Smooth muscle cell (in vitro differentiated cells): Measurements from ENCODE around the gene HBZ. TPM values are rescaled to one million over a fixed set of nuclear protein-coding genes. Genes with fewer than 3 reads are reported as not detected.

Experiments used
- DNase-seq: peaks from one replicate; lab custom pipeline; 2025; ENCODE audit not compliant: unreplicated experiment; lab: John Stamatoyannopoulos, UW
- H2AFZ ChIP-seq: fragments of 200-600 bp; sonication (generic); 2 replicates; pipeline ENCODE4 v1.6.0; 2016; ENCODE audit warnings: antibody characterized with exemption, low read depth, mild to moderate bottlenecking
- H3F3A ChIP-seq: fragments of 200-600 bp; sonication (generic); 2 replicates; pipeline ENCODE4 v1.6.0; 2017; ENCODE audit warnings: antibody characterized with exemption, low read depth
- H3K27ac ChIP-seq: fragments of 200-600 bp; sonication (generic); 2 replicates; pipeline ENCODE4 v1.5.1; 2016; ENCODE audit warnings: low read depth, mild to moderate bottlenecking
- H3K27me3 ChIP-seq: fragments of 200-600 bp; sonication (generic); 2 replicates; pipeline ENCODE4 v1.6.1; 2016; ENCODE audit warnings: low read depth, mild to moderate bottlenecking
- H3K36me3 ChIP-seq: fragments of 200-600 bp; sonication (generic); 2 replicates; pipeline ENCODE4 v1.5.1; 2016; ENCODE audit warnings: low read depth
- H3K4me1 ChIP-seq: fragments of 200-600 bp; sonication (generic); 2 replicates; pipeline ENCODE4 v1.5.1; 2016; ENCODE audit warnings: low read depth
- H3K4me2 ChIP-seq: fragments of 200-600 bp; sonication (generic); 2 replicates; pipeline ENCODE4 v1.6.0; 2016; ENCODE audit warnings: mild to moderate bottlenecking
- H3K4me3 ChIP-seq: fragments of 200-600 bp; sonication (generic); 2 replicates; pipeline ENCODE4 v1.5.1; 2016; ENCODE audit warnings: mild to moderate bottlenecking
- H3K79me2 ChIP-seq: fragments of 200-600 bp; sonication (generic); 2 replicates; pipeline ENCODE4 v1.6.0; 2016; ENCODE audit warnings: low read depth, mild to moderate bottlenecking
- H3K9ac ChIP-seq: fragments of 200-600 bp; sonication (generic); 2 replicates; pipeline ENCODE4 v1.6.0; 2016; ENCODE audit warnings: low read depth
- H3K9me3 ChIP-seq: fragments of 200-600 bp; sonication (generic); replicated peaks from 2 replicates; pipeline ENCODE4 v1.5.1; 2016; ENCODE audit warnings: low read depth
- H4K20me1 ChIP-seq: fragments of 200-600 bp; sonication (generic); 2 replicates; pipeline ENCODE4 v1.6.0; 2016; ENCODE audit warnings: low read depth
- CTCF ChIP-seq: fragments of 200-600 bp; sonication (generic); IDR thresholded peaks from 2 replicates; pipeline ENCODE4 v1.5.1; 2017; ENCODE audit warnings: borderline replicate concordance, mild to moderate bottlenecking, antibody characterized with exemption; ENCODE audit not compliant: insufficient read depth, poor library complexity, severe bottlenecking
- WGBS: methylation state at CpG from one replicate; pipeline ENCODE4 v1.1.7; 2016; ENCODE audit warnings: low lambda C conversion rate; 5-methylcytosine and 5-hydroxymethylcytosine counted together
- polyA plus RNA-seq: library from polyadenylated mRNA; unstranded; fragments of >200 nt; fragmentation: Nextera tagmentation; extraction: Ambion mirVana; gene quantifications from 2 replicates; pipeline ENCODE4 v1.2.1, GENCODE V29; 2016
- total RNA-seq: library from RNA; depleted of rRNA; stranded (reverse); fragments of >200 nt; gene quantifications from 2 replicates; pipeline ENCODE4 v1.2.3, GENCODE V29; 2014

HBZ gene
- total and polyA plus RNA-seq, 2 experiments from 2014 or later, result not detected

- whole genome bisulfite sequencing, result 95% methylated on average over 8 of the region's 8 CpGs
- Histone ChIP-seq H3K9me3 (no peaks in the 10 kb centered on the region), H3K4me2 (no peak overlapping the region), H3K9ac (no peak overlapping the region), H3K36me3 (peaks cover 6% of the 10 kb centered on the region), H3K4me1 (no peaks in the 10 kb centered on the region), H3K79me2 (no peaks in the 10 kb centered on the region), H4K20me1 (peaks cover 70% of the 10 kb centered on the region), H3F3A (no peaks in the 10 kb centered on the region), H3K4me3 (no peak overlapping the region), H3K27me3 (no peaks in the 10 kb centered on the region), H2AFZ (no peak overlapping the region), H3K27ac (no peak overlapping the region)
- no peak for DNase-seq
- no peak for TF ChIP-seq CTCF
Observed at GRCh38 chr16:187330-187729, 34.9 kb downstream of the HBZ start.

- H3K9ac ChIP-seq, result no peak overlapping the region
- no peaks in the 10 kb centered on the region for H3K27me3 ChIP-seq
- no peaks in the 10 kb centered on the region for H3K79me2 ChIP-seq
- peaks cover 11% of the 10 kb centered on the region for H3K36me3 ChIP-seq
- WGBS, result 94% methylated on average over 8 of the region's 8 CpGs
- H3K9me3 ChIP-seq, result no peaks in the 10 kb centered on the region
- peaks cover 73% of the 10 kb centered on the region for H4K20me1 ChIP-seq
- H3K4me3 ChIP-seq, result no peak overlapping the region
- H3K4me2 ChIP-seq, result no peak overlapping the region
- H3K27ac ChIP-seq, result no peak overlapping the region
- H3F3A ChIP-seq, result no peaks in the 10 kb centered on the region
- DNase-seq, result no peak
- H3K4me1 ChIP-seq, result no peaks in the 10 kb centered on the region
- TF ChIP-seq CTCF, result no peak
- H2AFZ ChIP-seq, result no peak overlapping the region
Observed at GRCh38 chr16:188674-189073, 36.2 kb downstream of the HBZ start.

- H3F3A ChIP-seq, result no peaks in the 10 kb centered on the region
- peaks cover 77% of the 10 kb centered on the region for H4K20me1 ChIP-seq
- H3K4me1 ChIP-seq, result no peaks in the 10 kb centered on the region
- no peak for TF ChIP-seq CTCF
- 98% methylated on average over 33 of the region's 34 CpGs for WGBS
- no peaks in the 10 kb centered on the region for H3K79me2 ChIP-seq
- H3K9ac ChIP-seq, result no peak overlapping the region
- H3K4me3 ChIP-seq, result no peak overlapping the region
- peaks cover 11% of the 10 kb centered on the region for H3K36me3 ChIP-seq
- H3K4me2 ChIP-seq, result no peak overlapping the region
- H3K9me3 ChIP-seq, result no peaks in the 10 kb centered on the region
- H2AFZ ChIP-seq, result no peak overlapping the region
- no peak overlapping the region for H3K27ac ChIP-seq
- no peak for DNase-seq
- no peaks in the 10 kb centered on the region for H3K27me3 ChIP-seq
Observed at GRCh38 chr16:189604-190186, 37.3 kb downstream of the HBZ start.

GRCh38 chr16:191831-192230 lies 39.4 kb downstream of the HBZ start:
- Histone ChIP-seq H3K27me3 (no peaks in the 10 kb centered on the region), H3K36me3 (peaks cover 11% of the 10 kb centered on the region), H3K9ac (no peak overlapping the region), H4K20me1 (peaks cover 90% of the 10 kb centered on the region), H3K4me3 (no peak overlapping the region), H3K79me2 (no peaks in the 10 kb centered on the region), H2AFZ (no peak overlapping the region), H3K9me3 (no peaks in the 10 kb centered on the region), H3K4me1 (no peaks in the 10 kb centered on the region), H3K27ac (no peak overlapping the region), H3F3A (no peaks in the 10 kb centered on the region), H3K4me2 (no peak overlapping the region)
- TF ChIP-seq CTCF, result no peak
- no peak for DNase-seq
- WGBS, result 93% methylated on average over 4 of the region's 4 CpGs
